HCT116 (cell line): Measurements from ENCODE around the gene KLK1.
A peak's percentile ranks its signal among the peaks of the same experiment; 100 is the strongest.

ENCODE experiments used
- CTCF ChIP-seq, 3 experiments: fragments of 200-600 bp in 1 of 3; sonication (generic) in 1 of 3; IDR thresholded peaks in 2 of 3; conservative IDR thresholded peaks in 1 of 3; 2 replicates each; pipeline ENCODE4 v1.5.1; 2012 to 2017; ENCODE audit warnings: low read depth in 2 of 3, low read length in 2 of 3, antibody characterized with exemption in 1 of 3, borderline replicate concordance in 1 of 3, control low read depth in 1 of 3, mild to moderate bottlenecking in 1 of 3, mixed read lengths in 1 of 3, mixed run types in 1 of 3, moderate library complexity in 1 of 3; ENCODE audit not compliant: insufficient read depth in 1 of 3
- POLR2A ChIP-seq: IDR thresholded peaks from 2 replicates; pipeline ENCODE4 v1.7.0; 2011; ENCODE audit warnings: borderline replicate concordance; ENCODE audit not compliant: insufficient read depth, insufficient read length; ENCODE audit errors: extremely low read depth
- SIN3A ChIP-seq: IDR thresholded peaks from 2 replicates; pipeline ENCODE4 v1.6.1; 2012; ENCODE audit warnings: low read depth

GRCh38 chr19:50804420-50805272 lies 18.9 kb downstream of the KLK1 start:
- TF ChIP-seq CTCF (IDR thresholded peaks at IDR 0.05 in 2 of 3, conservative IDR thresholded peaks at IDR 0.05 in 1 of 3; ENCODE audit: borderline replicate concordance in 1 of 3, insufficient read depth in 1 of 3, low read depth in 2 of 3, low read length in 2 of 3) (no peak), POLR2A (peak; percentile 98), SIN3A (peak; percentile 94)
